ENCODE measurements around the gene FNDC3B.

FNDC3B gene

DNA sequence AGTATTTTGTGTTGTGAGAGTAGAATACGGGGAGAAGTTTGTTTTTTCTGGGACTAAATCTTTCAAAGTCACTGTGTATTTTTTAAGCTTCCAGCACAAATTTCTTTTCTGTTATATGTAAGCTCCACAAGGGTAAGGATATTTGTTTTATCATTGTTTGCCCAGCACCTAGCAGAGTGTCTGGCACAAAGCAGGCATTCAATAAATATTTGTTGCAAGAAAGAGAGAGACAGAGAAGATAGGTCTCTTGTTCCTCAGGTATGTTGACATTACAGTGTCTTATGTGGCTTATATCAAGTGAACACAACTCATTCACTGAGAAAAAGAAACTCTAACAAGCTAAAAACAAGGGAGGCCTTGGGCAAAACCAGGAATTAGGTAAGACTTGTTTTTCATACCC lies 26.6 kb upstream of the FNDC3B start:
- no peak for DNase-seq (ENCODE audit: insufficient read length)
- TF ChIP-seq TAF1 (IDR thresholded peaks at IDR 0.05; ENCODE audit: borderline replicate concordance, low read depth, low read length) (no peak), POLR2AphosphoS5 (IDR thresholded peaks at IDR 0.05; ENCODE audit: low read depth, low read length) (no peak), POLR2A (IDR thresholded peaks at IDR 0.05; ENCODE audit: low read depth, low read length) (no peak)
- FAIRE-seq, result no peak

DNA sequence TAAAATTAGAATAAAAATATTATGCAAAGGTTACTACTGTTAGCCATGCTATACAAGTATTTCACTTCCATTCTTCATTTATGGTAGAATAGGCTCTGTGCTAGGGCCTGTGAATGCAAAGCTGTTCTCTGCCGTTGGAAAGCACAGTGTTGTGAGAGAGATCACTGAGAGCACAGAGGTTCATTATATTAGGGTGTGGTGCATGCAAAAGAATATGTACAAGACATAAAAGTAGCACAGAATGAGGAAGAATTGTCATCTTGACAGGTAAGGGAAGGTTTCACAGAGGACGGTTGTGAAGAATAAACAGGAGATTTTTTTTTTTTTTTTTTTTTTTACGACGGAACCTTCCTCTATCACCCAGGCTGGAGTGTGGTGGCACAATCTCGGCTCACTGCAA lies 25.2 kb upstream of the FNDC3B start:
- TF ChIP-seq TAF1 (IDR thresholded peaks at IDR 0.05; ENCODE audit: borderline replicate concordance, low read depth, low read length) (no peak), POLR2AphosphoS5 (IDR thresholded peaks at IDR 0.05; ENCODE audit: low read depth, low read length) (no peak), POLR2A (IDR thresholded peaks at IDR 0.05; ENCODE audit: low read depth, low read length) (no peak)
- FAIRE-seq (no peak), DNase-seq (ENCODE audit: insufficient read length) (no peak)

GRCh38 chr3:172018364-172018763 lies 21.0 kb upstream of the FNDC3B start:
- TF ChIP-seq POLR2A (IDR thresholded peaks at IDR 0.05; ENCODE audit: low read depth, low read length), result no peak
- no peak for TF ChIP-seq TAF1 (IDR thresholded peaks at IDR 0.05; ENCODE audit: borderline replicate concordance, low read depth, low read length)
- TF ChIP-seq POLR2AphosphoS5 (IDR thresholded peaks at IDR 0.05; ENCODE audit: low read depth, low read length), result no peak
- FAIRE-seq (no peak), DNase-seq (ENCODE audit: insufficient read length) (no peak)

GRCh38 chr3:172020763-172021162 lies 18.6 kb upstream of the FNDC3B start:
- DNase-seq (ENCODE audit: insufficient read length) (no peak), FAIRE-seq (no peak)
- TF ChIP-seq POLR2AphosphoS5 (IDR thresholded peaks at IDR 0.05; ENCODE audit: low read depth, low read length) (no peak), TAF1 (IDR thresholded peaks at IDR 0.05; ENCODE audit: borderline replicate concordance, low read depth, low read length) (no peak)

- no peak for FAIRE-seq
These were observed 18.2 kb upstream of the FNDC3B start for GRCh38 chr3:172021164-172021563.

DNA sequence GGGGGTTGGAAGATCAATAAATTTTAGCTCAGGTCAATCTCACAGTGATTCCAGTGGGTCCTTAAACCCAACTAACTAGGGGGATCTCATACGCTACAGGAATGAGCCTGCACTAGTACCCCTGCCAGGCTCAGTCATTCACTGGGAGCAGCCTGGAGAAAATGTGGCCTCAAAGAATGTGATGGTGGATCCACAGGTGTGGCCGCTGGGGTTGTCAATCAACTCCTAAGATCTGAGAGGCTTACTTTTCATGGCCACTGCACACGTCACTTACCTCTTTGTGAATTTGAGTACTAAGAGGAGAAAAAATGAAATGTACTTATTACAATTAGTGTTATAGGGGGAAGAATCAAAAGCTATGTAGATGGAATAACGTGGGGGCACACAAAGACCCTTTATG lies 17.5 kb upstream of the FNDC3B start:
- no peak for FAIRE-seq
- DNase-seq (ENCODE audit: insufficient read length), result no peak
- TF ChIP-seq TAF1 (IDR thresholded peaks at IDR 0.05; ENCODE audit: borderline replicate concordance, low read depth, low read length) (no peak), POLR2AphosphoS5 (IDR thresholded peaks at IDR 0.05; ENCODE audit: low read depth, low read length) (no peak), POLR2A (IDR thresholded peaks at IDR 0.05; ENCODE audit: low read depth, low read length) (no peak)

More at GRCh38 chr3:172021164-172021563, 18.2 kb upstream of the FNDC3B start:
- DNase-seq (ENCODE audit: insufficient read length), result no peak
- TF ChIP-seq POLR2A (IDR thresholded peaks at IDR 0.05; ENCODE audit: low read depth, low read length), result no peak
- TF ChIP-seq TAF1 (IDR thresholded peaks at IDR 0.05; ENCODE audit: borderline replicate concordance, low read depth, low read length), result no peak
- TF ChIP-seq POLR2AphosphoS5 (IDR thresholded peaks at IDR 0.05; ENCODE audit: low read depth, low read length), result no peak

DNA sequence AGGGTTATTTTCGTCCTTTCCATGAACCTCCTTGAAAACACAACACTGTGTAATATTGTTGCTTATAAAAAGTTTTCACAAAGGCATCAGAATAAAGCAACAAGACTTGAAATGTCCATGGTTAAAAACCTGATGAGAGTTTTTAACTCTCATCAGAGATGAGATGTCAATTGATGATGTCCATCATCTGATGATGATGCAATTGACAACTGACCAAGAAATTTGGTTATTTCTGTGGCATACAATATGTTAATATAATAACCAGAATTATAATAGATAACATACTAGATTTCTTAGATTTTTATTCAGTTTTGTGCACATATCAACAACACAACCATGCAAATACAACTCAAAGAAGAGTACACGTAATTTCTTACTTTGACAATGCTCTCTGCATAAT lies 15.5 kb upstream of the FNDC3B start:
- FAIRE-seq (no peak), DNase-seq (ENCODE audit: insufficient read length) (no peak)
- no peak for TF ChIP-seq POLR2AphosphoS5 (IDR thresholded peaks at IDR 0.05; ENCODE audit: low read depth, low read length)
- no peak for TF ChIP-seq TAF1 (IDR thresholded peaks at IDR 0.05; ENCODE audit: borderline replicate concordance, low read depth, low read length)
- no peak for TF ChIP-seq POLR2A (IDR thresholded peaks at IDR 0.05; ENCODE audit: low read depth, low read length)

- DNase-seq (ENCODE audit: insufficient read length), result no peak
- FAIRE-seq, result no peak
- TF ChIP-seq POLR2A (IDR thresholded peaks at IDR 0.05; ENCODE audit: low read depth, low read length) (no peak), POLR2AphosphoS5 (IDR thresholded peaks at IDR 0.05; ENCODE audit: low read depth, low read length) (no peak), TAF1 (IDR thresholded peaks at IDR 0.05; ENCODE audit: borderline replicate concordance, low read depth, low read length) (no peak)
These were observed 14.7 kb upstream of the FNDC3B start for GRCh38 chr3:172024679-172025078.

DNA sequence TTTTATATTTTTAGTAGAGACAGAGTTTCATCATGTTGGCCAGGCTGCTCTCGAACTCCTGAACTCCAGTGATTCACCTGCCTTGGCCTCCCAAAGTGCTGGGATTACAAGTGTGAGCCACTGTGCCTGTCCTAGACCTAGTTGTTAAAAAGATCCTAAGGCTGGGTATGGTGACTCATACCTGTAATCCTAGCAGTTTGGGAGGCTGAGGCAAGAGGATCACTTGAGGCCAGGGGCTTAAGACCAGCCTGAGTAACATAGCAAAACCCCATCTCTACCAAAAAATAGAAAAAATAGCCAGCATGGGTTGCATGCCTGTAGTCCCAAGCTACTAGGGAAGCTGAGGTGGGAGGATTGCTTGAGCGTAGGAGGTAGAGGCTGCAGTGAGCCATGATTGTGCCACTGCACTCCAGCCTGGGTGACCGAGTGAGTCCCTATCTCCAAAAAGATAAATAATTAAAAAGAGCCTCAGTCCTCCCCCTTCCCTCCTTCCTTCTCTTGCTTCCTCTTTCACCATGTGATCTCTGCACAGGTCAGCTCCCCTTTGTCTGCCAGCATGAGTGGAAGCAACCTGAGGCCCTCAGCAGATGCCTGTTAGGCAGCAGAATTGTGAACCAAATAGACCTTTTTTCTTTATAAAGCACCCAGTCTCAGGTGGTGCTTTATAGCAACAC lies 9.8 kb upstream of the FNDC3B start:
- no peak for FAIRE-seq
- DNase-seq (ENCODE audit: insufficient read length), result no peak
- TF ChIP-seq POLR2AphosphoS5 (IDR thresholded peaks at IDR 0.05; ENCODE audit: low read depth, low read length) (no peak), POLR2A (IDR thresholded peaks at IDR 0.05; ENCODE audit: low read depth, low read length) (no peak), TAF1 (IDR thresholded peaks at IDR 0.05; ENCODE audit: borderline replicate concordance, low read depth, low read length) (no peak)

GRCh38 chr3:172030181-172030580 lies 9.2 kb upstream of the FNDC3B start:
- FAIRE-seq (no peak), DNase-seq (ENCODE audit: insufficient read length) (no peak)
- TF ChIP-seq POLR2A (IDR thresholded peaks at IDR 0.05; ENCODE audit: low read depth, low read length) (no peak), TAF1 (IDR thresholded peaks at IDR 0.05; ENCODE audit: borderline replicate concordance, low read depth, low read length) (no peak), POLR2AphosphoS5 (IDR thresholded peaks at IDR 0.05; ENCODE audit: low read depth, low read length) (no peak)

DNA sequence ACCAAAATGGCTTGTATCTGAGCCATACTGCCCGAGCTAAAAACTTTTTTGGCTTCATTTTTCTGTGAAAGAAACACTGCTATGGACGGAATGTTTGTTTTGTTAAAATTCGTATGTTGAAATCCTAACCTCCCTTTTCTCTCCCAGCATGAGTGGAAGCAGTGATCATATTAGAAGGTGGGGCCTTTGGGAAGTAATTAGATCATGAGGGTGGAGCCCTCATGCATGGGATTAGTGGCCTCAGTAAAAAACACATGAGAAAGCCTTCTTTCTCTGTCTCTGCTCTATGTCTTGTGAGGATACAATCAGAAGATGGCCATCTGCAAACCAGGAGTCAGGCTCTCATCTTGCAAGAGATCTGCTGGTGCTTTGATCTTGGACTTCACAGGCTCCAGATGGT lies 7.4 kb upstream of the FNDC3B start:
- no peak for DNase-seq (ENCODE audit: insufficient read length)
- no peak for FAIRE-seq
- TF ChIP-seq POLR2AphosphoS5 (IDR thresholded peaks at IDR 0.05; ENCODE audit: low read depth, low read length) (no peak), TAF1 (IDR thresholded peaks at IDR 0.05; ENCODE audit: borderline replicate concordance, low read depth, low read length) (no peak), POLR2A (IDR thresholded peaks at IDR 0.05; ENCODE audit: low read depth, low read length) (no peak)

DNA sequence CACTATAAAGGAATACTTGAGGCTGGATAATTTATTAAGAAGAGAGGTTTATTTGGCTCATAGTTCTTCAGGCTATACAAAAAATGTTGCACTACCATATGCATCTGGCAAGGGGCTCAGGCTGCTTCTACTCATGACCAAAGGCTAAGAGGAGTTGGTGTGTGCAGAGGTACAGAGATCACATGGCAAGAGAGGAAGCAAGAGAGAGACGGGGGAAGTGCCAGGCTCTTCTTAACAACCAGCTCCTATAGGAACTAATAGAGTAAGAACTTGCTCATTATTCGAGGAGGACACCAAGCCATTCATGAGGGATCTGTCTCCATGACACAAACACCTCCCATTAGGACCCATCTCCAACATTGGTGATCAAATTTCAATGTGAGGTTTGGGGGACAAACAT lies 6.0 kb upstream of the FNDC3B start:
- DNase-seq (ENCODE audit: insufficient read length), result no peak
- TF ChIP-seq POLR2AphosphoS5 (IDR thresholded peaks at IDR 0.05; ENCODE audit: low read depth, low read length) (no peak), POLR2A (IDR thresholded peaks at IDR 0.05; ENCODE audit: low read depth, low read length) (no peak), TAF1 (IDR thresholded peaks at IDR 0.05; ENCODE audit: borderline replicate concordance, low read depth, low read length) (no peak)
- FAIRE-seq, result no peak

Measured in GM12892 (cell line).